NCI-H446 treated with DMSO at 0.1 percent for 48 hours (cell line): Measurements from ENCODE around the gene MNX1.

Experiments used
- DNase-seq: peaks from one replicate; lab custom pipeline; 2025; lab: John Stamatoyannopoulos, UW

MNX1 gene

DNA sequence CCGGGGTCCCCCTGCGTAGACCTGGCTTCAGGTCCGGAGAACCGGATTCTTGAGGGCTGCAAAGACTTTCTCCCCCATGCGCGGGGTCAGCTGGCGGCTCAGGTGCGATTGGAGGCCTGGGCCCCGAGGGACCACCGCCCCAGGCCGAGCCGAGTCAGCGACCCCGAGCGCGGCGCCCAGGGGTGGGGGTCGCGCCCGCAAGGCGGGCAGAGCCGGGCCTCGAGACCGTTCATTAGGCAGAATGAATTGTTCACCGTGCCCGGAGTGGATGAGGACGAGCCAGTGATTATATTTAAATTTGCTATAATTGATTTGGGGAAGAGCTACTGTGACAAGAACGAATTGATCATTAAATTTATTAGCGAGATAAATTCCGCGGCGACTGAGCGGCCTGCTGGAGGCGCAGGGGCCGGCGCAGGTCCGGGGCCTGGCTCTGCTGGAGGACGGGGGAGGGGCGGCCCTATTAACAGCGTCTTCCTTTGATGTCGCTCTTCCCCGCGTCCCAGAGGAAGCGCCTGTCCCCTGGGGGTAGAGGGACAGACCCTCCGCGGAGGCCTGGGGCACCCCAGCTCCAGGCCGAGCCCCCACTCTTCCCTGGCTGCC is 7.5 kb downstream of the MNX1 start:
- DNase-seq, result no peak

DNA sequence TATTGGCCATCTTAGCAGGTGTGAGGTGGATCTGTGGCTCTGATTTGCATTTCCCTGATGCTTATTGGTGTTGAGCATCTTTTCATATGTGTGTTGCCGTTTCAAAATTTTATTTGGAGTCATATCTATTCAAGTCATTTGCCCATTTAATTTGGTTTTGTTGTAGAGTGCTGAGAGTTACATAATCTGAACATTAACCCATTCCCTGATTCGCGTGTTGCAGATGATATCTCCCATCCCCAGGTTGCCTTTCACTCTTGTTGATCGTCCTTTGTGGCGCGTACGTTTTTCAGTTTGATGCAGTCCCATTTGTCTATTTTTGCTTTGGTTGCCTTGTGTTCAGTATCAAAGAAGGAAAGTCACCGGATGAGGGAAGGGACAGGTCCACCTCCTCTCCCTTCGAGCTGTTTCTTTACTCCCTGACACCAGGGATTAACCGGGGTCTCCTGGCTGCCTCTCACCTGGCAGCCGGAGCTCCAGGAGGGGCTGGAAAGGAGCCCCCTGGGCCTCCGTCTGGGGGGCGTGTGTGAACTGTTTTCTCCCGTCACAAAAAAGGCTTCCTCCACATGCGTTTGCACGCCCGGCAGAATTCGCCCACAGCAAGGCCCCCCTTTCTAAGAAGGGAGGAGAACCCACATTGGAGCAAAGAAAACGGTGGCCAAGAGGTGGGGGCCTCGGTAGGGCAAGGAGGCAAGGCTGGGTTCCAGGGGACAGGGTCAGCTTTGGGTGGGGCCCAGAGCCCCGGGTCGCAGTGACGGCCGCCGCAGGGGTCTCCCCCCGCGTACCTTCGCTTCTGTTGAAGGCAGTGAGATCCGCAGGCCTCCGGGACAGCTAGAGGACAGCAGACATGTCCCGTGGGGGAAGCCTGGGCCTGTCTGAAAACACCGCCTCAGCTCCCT is 8.3 kb downstream of the MNX1 start:
- no peak for DNase-seq

DNA sequence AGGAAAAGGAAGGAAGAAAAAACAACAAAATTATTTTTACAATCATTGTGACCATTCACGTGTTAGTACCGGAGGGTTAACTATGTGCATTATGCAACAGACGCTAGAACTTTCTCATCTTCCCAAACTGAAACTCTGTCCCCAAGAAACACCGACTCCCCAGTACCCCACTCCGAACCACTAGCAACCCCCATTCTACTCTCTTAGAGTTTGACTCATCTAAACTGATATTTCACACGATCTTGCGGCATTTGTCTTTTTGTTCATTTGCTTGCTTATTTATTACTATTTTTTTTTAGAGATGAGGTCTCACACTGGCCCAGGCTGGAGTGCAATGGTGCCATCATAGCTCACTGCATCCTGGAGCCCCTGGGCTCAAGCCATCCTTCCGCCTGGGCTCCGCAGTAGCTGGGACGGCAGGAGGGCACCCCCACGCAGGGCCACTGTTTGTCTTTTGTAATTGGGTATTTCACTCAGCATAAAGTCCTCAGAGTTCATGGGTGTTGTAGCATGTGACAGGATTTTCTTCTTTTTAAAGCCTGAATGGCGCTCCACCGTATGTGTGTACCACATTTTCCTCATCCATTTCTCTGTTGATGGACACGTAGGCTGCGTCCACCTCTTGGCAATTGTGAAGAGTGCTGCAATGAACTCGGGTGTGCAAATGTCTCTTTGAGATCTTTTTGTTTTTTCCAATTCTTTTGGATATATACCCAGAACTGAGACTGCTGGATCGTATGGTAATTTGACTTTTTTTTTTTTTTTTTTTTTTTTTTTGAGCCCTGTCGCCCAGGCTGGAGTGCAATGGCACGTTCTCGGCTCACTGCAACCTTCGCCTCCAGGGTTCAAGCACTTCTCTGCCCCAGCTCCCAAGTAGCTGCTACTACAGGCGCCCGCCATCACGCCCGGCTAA is 9.5 kb downstream of the MNX1 start:
- DNase-seq, result no peak

DNA sequence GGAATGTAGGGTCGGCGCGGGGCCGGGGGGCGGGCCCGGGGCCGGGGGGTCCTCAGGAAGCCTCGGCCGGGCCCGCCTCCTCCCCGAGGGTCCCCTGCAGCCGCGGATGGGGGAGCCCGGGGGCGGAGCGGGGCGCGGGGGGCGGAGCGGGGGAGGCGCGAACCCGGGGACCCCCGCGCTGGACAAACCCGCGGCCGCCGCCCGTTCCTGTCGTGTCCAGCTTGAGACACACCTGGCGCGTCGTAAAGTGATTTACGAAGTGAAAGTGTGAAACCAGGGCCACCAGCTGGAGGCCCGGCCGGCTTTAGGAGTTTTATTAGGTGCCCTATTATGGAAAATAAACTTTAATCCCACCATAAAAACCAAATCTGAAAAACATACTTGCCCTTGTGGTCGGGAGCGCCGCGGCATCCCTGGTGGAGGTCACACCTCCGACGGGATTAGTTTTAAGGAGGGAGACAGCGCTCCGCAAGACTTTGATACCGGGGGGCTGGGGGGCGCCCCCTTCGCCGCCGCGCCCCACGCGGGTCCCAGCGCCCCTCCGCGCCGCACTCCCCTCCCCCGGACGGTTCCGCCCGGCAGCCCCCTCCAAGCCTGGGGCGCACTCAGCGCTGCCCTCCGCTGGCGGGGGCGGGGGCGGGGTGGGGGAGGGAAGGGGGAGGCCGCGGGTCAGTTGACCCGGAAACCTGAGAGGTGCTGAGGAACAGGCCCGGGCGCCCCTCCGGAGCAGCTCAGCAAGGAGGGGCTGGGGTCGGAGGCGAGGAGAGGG is 10.3 kb downstream of the MNX1 start:
- no peak for DNase-seq

DNA sequence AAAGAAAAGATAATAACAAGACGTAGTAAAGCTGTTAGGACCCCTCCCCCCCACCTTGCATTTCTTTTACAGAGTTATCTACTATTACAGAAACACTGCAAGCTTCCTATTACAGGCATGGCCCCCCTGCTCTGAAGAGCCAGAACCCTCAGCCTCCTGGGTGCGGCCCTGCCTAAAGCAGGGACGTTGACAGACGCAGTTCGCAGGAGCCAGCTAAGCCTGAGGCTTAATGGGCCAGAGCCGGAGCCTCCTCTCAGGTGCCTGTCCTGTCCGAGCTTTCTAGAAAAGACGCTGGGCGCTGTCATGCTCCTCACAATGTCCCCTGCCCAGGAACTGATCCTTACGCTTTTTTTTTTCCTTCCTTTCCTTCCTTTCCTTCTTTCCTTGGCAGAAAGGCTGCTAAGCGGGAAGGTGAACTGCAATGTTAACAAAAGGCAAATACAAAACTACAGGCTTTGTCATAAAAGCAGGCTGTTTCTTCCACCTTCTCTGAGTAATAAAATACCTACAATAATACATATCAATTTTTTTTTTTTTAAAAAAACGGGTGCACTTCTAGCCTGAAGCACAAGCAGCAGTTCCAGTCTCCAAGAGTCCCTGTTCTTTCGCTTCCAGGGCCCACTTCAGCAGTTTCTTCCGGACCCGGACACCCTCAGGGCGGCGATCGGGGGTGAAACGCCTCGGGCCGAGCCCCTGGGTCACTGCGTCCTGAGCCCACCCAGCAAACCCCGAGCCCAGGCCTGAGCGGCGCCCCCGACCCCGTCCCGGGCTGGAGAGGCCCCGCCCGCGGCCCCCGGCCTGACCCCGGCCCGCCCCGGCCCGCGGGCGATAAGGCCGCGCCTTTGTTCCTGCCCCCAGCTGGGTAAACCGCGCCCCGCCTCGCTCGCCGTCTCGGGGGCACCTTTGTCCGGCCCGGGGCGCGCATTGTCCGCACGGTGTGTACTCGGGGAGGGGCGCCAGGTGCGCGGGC is 11.2 kb downstream of the MNX1 start:
- DNase-seq, result no peak

DNA sequence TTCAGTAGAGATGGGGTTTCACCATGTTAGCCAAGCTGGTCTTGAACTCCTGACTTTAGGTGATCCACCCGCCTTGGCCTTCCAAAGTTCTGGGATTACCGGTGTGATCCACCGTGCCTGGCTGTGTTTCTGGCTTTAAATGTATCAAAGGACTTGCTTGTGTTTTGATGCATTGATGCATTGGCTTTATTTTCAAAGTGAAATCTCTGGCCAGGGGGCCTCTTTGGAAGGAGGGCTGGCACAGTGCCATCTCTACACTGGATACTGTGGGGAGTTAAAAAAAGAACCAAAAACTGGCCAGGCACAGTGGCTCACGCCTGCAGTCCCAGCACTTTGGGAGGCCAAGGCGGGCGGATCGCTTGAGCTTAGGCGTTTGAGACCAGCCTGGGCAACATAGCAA is 16.0 kb downstream of the MNX1 start:
- DNase-seq, result no peak

DNA sequence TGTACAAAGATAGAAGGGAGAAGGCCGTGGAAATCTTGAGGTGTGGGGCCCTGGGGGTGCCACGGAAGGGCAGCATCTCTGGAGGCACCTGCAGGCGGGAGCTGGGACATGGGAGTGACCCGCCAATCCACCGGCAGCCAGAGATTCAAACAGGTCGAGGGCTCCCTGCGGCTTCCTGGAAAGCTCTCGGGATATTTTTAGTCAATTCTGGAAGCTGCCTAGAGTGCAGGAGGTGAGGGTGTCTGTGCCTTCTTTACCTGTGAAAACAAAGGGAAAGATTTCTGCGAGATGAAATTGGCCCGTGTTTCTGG is 16.6 kb downstream of the MNX1 start:
- no peak for DNase-seq

DNA sequence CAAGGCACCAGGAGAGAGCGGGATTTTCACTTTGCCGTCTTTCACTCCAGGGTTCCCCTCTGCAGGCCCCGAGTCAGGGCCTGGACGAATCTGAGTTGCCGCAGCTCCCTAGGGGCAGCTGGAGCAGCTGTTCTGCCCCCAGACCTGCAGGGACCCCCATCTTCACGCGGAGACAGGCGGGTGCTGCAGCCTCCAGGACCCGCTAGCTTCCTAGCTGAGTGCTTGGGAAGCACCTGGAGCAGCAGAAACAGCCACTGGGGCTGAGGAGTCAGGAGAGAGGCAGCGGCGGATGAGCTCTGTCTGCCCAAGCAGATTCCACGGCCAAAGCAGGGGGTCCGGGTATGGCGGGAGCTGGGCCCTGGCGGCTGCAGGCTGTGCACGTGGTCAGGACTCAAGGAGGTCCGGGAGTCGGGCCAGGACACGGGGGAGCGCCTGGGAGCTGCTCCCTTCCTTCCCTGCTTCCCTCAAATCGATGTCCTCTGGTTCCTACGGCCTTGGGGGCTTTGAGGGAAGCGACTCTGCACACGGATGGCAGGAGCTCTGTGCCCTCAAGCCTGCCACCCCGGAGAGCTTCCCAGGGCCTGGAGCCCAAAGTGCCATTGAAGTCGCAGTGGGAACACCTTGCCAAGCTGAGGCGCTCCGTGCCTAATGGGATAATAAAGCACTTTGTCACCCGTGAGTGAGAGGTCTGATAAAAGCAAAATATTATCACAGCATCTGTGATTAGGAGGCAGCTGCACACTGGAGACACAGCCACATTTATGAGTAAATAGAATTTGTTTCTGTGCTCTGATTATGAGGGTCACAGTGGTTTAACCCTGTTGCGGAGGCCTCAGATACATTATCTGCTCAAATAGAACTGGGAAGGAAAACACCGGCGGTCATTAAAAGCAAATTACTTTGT is 17.2 kb downstream of the MNX1 start:
- no peak for DNase-seq

DNA sequence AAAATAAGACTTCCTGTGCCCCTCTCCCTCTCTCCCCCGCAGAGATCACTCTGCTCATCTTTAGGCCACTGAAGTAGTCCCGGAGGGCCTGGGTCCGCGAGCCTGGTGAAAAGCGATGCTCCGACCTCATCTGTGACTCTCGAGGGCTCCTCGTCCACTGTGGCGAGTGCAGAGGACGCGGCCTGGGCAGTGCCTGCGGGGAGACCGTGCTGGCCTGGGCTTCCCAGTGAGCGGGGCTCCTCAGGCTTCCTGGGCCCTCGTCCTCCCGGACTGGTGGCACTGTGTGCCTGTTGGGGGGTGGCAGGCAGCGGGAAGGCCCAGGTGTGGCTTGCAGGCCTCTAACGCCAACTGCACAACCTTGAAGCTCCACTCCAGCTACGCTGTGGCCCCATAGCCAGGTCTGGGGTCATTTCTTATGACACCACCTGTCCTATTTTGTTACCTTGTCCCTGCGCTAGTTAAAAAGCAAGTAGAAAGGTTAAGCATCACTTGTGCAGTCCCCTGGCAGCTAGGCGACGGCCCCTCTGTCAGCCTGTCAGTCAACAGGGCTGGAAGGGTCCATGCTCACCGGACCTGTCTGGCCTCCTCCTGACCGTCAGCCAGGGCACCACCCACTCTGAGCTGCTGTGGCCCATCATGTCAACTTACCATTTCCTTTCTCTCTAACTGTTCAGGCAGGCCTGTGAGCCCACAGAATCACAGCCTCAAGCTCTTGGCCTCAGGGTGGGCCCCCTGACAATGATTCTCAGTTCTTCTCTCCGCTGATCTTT is 20.5 kb downstream of the MNX1 start:
- no peak for DNase-seq

DNA sequence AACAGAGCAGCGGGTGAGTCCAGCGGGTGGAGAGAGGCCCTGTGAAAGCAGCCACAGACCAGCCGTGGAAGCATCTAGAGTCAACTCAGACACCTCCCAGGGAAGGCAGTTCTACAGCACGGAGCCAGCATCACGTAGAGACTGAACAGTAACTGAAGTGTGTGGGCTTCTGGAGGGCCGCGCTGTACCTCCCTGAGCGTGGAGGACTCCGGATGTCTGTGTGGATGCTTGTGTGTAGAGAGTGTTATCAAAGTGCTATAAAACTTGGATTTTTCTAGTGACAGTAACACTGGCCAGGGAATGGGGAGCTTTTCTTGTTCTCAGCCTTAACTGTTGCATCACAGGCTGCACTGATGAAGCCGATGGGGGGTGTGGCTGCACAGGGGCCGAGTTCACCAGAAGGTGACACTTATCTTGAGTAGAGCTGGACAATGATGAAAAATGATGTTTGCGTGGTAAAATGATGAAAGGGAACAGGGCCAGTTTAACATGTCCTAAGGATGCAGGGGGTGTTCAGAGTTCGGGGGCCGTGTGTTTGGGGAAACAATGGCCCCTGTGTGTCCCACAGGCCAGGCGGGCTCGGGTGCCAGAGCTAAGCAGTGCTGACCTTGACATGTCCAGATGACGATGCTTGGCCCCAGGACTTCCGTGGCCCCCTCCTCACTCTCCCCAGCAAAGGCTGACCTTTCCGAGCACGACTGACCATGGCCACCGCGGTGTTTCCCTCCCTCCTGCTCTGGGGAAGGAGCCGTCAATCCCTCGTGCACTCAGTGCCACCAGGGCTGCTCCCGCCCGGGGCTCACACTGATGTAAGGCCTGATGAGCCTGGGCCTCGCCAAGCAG is 21.9 kb downstream of the MNX1 start:
- no peak for DNase-seq

DNA sequence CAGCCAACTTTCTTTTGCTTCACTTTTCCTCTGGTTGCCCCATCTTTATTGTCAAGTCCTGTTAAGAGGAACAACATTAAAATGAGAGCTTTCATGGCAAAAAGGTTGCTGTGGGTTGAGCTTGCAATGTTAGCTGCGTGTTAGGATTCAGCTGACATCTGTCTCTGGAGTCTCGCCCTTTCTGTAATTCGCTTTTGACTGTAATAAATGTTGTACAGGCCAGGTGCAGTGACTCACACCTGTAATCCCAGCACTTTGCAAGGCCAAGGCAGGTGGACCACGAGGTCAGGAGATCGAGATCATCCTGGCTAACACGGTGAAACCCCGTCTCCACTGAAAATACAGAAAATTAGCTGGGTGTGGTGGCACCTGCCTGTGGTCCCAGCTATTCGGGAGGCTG is 24.1 kb downstream of the MNX1 start:
- DNase-seq, result no peak

DNA sequence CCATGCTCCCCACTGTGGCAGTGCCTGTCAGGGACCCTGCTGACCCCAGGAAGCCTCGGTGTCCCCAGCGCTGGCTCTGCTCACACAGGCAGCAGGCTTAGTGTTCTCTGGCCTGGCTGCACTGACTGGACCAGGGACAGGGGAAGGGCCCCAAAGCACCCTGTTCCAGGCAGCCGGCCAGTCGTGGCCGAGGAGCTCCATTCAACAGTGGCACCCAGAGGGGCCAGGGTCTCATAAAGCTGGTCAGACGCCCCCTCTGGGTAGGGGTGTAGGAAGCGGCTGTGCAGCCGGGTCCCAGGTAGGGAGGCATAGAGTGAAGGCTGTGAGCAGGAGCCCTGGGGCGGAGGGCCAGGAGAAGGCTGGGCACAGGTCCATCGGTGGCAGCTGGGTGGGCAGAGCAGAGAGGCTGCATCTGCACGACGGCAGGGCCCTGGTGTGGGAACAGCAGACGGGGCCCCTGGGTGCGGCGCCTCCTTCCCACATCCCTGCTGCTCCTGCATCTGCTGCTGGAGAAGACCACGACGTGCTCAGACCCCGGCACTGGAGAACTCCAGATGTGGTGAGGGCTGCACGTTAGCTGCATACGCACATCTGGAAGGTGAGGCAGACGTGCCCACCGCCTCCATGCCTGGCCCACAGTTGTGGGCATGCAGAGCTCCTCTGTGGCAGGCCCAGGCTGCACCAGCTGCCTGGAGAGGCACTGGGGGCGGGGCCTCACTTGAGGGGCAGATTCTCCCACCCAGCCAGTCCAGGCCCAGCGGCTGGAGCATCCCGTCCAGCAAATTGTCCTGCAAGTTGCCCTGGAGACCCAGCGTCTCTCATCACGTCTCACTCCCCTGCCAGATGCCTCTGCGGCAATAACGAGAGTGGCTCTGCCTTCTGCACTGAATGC is 25.1 kb downstream of the MNX1 start:
- no peak for DNase-seq

DNA sequence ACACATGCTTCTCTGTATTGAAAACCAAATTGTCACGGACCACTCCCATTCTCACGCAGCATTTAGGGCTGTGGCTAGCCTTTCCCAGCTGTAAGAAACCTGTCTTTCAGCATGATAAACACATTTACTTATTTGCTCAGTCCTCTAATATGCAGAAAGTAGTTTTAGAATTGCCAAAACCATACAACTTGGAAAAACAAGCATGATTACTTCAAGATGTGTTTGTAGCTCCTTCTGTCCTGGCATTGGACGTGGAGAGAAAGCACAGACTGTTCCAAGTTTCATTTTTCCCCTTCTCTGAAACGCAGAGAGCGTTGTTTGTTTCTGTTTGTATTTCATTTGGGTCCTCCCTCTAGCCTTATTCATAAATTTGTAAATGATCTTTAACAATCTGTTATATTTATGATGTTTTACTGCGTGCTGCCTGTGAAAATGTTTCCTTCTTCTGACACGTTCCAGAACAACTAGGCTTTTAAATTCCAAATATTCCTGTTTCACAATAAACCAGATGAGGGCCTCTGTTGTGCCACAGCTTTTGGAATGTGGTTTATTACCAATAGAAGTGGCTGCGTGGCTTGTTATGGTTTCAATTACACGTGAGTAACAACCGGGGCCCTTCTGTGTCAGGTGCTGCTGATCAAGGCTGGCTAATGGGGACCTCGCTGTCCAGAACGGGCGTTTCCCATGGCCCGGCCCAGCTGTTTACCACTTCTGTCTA is 26.1 kb downstream of the MNX1 start:
- DNase-seq, result no peak

DNA sequence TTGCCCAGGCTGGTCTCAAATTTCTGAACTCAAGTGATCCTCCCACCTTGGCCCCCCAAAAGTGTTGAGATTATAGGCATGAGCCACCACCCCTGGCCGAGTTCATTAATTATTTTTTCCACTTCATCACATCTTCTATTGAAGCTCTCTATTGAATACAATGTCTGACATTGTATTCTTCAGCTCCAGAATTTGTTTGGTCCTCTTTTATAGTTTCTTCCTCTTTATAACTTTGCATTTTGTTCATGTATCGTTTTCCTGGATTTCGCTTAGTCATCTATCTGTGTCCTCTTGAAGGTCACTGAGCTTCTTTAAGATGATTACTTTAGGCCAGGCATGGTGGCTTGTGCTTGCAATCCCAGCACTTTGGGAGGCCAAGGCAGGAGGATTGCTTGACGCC is 30.8 kb downstream of the MNX1 start:
- DNase-seq, result no peak

DNA sequence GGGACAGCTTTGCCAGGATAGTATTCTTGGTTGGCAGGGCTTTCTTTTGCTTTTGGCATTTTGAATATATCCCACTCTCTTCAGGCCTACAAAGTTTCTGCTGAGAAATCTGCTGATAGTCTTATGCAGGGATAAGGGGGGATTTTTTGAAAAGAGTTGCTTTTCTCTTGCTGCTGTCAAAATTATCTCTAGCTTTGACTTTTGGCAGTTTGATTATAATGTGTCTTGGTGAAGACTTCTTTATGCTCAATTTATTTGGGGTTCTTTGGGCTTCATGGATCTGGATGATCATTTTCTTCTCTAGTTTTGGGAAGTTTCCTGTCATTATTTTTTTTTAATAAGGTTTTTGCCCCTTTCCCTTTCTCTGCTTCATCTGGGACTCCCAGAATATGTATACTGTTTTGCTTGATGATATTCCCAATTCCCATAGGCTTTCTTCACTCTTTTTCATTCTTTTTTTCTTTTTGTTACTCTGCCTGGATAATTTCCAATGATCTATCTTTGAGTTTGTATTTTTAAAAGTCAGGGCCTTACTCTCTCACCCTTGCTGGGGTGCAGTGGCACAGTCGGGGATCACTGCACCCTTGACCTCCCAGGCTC is 31.4 kb downstream of the MNX1 start:
- DNase-seq, result no peak

DNA sequence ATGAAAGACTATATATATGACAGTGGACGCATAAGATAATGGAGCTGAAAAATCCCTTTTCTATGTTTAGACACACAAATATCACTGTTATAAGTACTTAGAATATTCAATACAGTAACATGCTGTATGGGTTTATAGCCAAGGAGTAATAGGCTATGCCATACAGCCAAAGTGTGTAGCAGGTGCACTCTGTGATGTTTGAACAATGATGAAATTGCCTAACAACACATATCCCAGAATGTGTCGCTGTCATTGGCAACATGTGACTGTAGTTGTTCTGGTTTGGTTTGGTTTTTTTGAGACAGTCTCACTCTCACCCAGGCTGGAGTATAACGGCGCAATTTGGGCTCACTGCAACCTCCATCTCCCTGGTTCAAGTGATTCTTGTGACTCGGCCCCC is 34.8 kb downstream of the MNX1 start:
- no peak for DNase-seq
